Kidney (tissue), 14 donors: Measurements from ENCODE around the gene CHRNB2. TPM values are rescaled to one million over a fixed set of nuclear protein-coding genes. Genes with fewer than 3 reads are reported as not detected.

ENCODE experiments used
- DNase-seq, 5 donors: peaks; one replicate each; pipeline ENCODE4 v3.0.0-alpha.2; 2013 to 2020
- FAIRE-seq: peaks from 2 replicates; lab custom pipeline; 2012; peaks lifted over from hg19 to GRCh38; lab: Jason Lieb, UNC
- H3K27ac ChIP-seq, 2 donors: one replicate each; pipeline ENCODE4 v1.7.0; 2013; ENCODE audit warnings: low read depth in 2 of 2, low read length in 2 of 2, inconsistent platforms in 1 of 2
- H3K27me3 ChIP-seq: one replicate; pipeline ENCODE4 v1.7.1; 2013; ENCODE audit warnings: low read length, inconsistent platforms; ENCODE audit not compliant: control insufficient read depth, insufficient read depth
- H3K36me3 ChIP-seq, 3 donors: one replicate each; pipeline versions ENCODE4 v1.7.0 to v1.7.1; 2013; ENCODE audit warnings: low read length in 3 of 3, control low read depth in 1 of 3, inconsistent platforms in 1 of 3; ENCODE audit not compliant: insufficient read depth in 3 of 3, control insufficient read depth in 2 of 3
- H3K4me1 ChIP-seq, 3 donors: one replicate each; pipeline versions ENCODE4 v1.7.0 to v1.7.1; 2013; ENCODE audit warnings: low read length in 3 of 3, inconsistent platforms in 1 of 3, low read depth in 1 of 3; ENCODE audit not compliant: control insufficient read depth in 2 of 3, insufficient read depth in 2 of 3
- H3K4me3 ChIP-seq, 3 donors: one replicate each; pipeline versions ENCODE4 v1.7.0 to v1.8.1; 2013; ENCODE audit warnings: low read length in 3 of 3, control low read depth in 1 of 3, inconsistent platforms in 1 of 3
- H3K9ac ChIP-seq, 3 donors: one replicate each; pipeline versions ENCODE4 v1.7.0 to v1.7.1; 2013; ENCODE audit warnings: low read length in 3 of 3, control low read depth in 1 of 3, inconsistent platforms in 1 of 3
- H3K9me3 ChIP-seq, 3 donors: one replicate each; pipeline versions ENCODE4 v1.7.0 to v1.7.1; 2013; ENCODE audit warnings: low read length in 3 of 3, control low read depth in 1 of 3, inconsistent platforms in 1 of 3; ENCODE audit not compliant: control insufficient read depth in 2 of 3, insufficient read depth in 1 of 3
- CTCF ChIP-seq: IDR thresholded peaks from 3 replicates; pipeline ENCODE4 v1.5.1; 2012; ENCODE audit warnings: mild to moderate bottlenecking, moderate library complexity, borderline replicate concordance; ENCODE audit not compliant: insufficient read depth; ENCODE audit errors: extremely low read depth
- intact Hi-C: fragments of 100-400 bp; cut with DNase I; formaldehyde crosslinking; loops from one replicate; pipeline ENCODE4 v1.11.1; 2022
- polyA plus RNA-seq: library from polyadenylated mRNA; stranded (reverse); fragments of 350-450 nt; fragmentation: Illumina TruSeq; extraction: RNeasy Lipid Tissue Mini Kit (QIAGEN cat#74804); gene quantifications from one replicate; pipeline ENCODE4 v1.2.3, GENCODE V29; 2014; ENCODE audit warnings: low read depth, low replicate concordance; ENCODE audit not compliant: insufficient read depth
- total RNA-seq: library from RNA; stranded (reverse); fragmentation: NEBNext Ultra II Directional; extraction: Animal tissue kit (Norgen Biotek cat#: 25700); gene quantifications from one replicate; pipeline ENCODE4 v1.2.1, GENCODE V29; 2021
- donor health status: control.
- donor health status: control.
- donor health status: control.
- donor health status: control.
- donor health status: control.
- donor health status: DM: yes; HTN: yes; CAD: no.
- donor health status: Normal renal cell carcinoma (clear cell type).

CHRNB2 gene
- total and polyA plus RNA-seq, 2 donors from 2014 or later = 0.60 TPM; not detected in 1

DNA sequence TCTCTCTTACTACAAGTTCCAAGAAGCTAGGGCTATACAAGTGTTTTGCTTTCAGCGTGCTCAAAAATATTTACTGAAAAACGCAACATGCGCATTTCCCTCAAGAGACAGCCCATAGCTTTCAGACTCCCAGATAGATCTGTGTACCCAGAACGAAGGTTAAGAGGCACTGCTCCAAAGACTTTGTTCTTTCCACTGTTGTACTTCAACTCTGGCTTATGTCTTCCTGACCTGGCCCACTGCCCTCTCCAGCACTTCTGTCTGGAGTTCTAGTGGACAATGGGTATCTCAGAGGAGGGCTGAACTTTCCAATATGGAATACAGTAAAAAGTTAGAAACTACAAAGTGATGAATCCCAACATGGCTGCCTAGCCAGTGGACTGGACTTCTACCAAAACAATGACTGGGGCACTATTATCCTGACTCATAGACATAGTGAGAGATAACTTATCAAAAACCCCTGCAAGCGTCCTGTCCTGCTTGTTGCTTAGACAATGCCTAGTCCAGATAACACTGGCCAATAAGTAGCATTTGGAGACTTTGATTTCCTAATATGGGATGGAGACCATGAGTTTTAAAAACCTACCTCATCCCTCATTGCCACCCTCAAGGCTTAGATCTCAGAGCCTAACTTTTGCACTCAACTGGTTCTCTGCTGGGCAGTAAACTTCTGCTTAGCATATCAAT is 49.2 kb downstream of the CHRNB2 start:
- no peaks in the 10 kb centered on the region for H3K9me3 ChIP-seq
- FAIRE-seq (no peak), DNase-seq (no peak)
- no peak overlapping the region for H3K9ac ChIP-seq
- no peaks in the 10 kb centered on the region for H3K36me3 ChIP-seq
- H3K4me3 ChIP-seq = no peak overlapping the region
- H3K27me3 ChIP-seq = no peaks in the 10 kb centered on the region
- intact Hi-C loops = no loop called here
- TF ChIP-seq CTCF = no peak
- no peak overlapping the region for H3K27ac ChIP-seq
- H3K4me1 ChIP-seq = peaks cover 0 to 4% (median 0%) of the 10 kb centered on the region in 3 donors

DNA sequence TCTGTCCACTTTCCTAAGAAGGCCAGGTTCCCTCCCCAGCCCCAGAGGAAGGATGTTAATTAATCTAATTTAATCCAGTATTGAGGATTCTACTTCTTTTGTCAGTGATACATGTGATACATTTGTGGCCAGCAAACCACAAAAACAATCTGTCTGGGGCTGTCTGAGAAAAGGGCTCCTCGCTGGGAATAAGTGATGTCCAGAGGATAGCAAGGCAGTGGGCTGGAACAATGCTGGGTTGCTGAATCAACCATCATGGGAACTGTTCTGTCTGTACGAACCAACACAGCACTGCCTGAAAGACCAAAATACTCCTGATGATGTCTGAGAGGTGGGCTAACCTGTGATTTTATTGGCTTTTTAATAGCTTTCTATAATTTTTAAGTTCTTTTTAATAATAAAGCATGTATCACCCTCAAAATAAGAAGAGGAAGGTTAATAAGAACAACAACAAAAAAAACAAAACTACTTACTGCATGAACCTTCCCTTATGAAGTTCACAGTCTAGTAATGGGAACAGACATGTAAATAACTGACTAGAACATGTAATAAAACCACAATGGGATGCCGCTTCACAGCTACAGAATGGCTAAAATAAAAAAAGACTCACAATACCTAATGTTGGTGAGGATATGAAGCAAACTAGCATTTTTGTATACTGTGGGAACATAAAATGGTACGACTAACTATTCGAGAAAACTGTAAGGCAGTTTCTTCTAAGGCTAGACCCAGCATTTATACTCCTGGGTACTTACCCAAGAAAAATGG is 51.8 kb downstream of the CHRNB2 start:
- intact Hi-C loops = no loop called here
- peaks cover 0 to 4% (median 0%) of the 10 kb centered on the region in 3 donors for H3K4me1 ChIP-seq
- FAIRE-seq (no peak), DNase-seq (no peak)
- no peak for TF ChIP-seq CTCF
- no peaks in the 10 kb centered on the region for H3K9me3 ChIP-seq
- H3K36me3 ChIP-seq = no peaks in the 10 kb centered on the region
- H3K4me3 ChIP-seq = no peak overlapping the region
- no peak overlapping the region for H3K9ac ChIP-seq
- H3K27me3 ChIP-seq = no peaks in the 10 kb centered on the region
- H3K27ac ChIP-seq = no peak overlapping the region

GRCh38 chr1:154620751-154621150 is 53.2 kb downstream of the CHRNB2 start:
- intact Hi-C loops = no loop called here
- Histone ChIP-seq H3K27ac (no peak overlapping the region), H3K36me3 (no peaks in the 10 kb centered on the region), H3K27me3 (no peaks in the 10 kb centered on the region), H3K4me1 (peaks cover 0 to 4% (median 0%) of the 10 kb centered on the region in 3 donors), H3K9me3 (no peaks in the 10 kb centered on the region), H3K4me3 (no peak overlapping the region), H3K9ac (no peak overlapping the region)
- TF ChIP-seq CTCF = no peak
- FAIRE-seq (no peak), DNase-seq (no peak)
